AG09319 (cell line): ENCODE results near the gene DIP2A.

Experiments used
- DNase-seq: peaks from one replicate; pipeline ENCODE4 v3.0.0-alpha.2; 2010; ENCODE audit warnings: low read depth; ENCODE audit errors: extremely low read depth
- CTCF ChIP-seq: IDR thresholded peaks from 2 replicates; pipeline ENCODE4 v1.5.1; 2011; ENCODE audit warnings: low read depth, mild to moderate bottlenecking, inconsistent platforms, low read length, moderate library complexity

DIP2A gene

GRCh38 chr21:46562964-46563607 is 104.4 kb downstream of the DIP2A start:
- no peak for TF ChIP-seq CTCF
- DNase-seq, result no peak

GRCh38 chr21:46564391-46564790 is 105.7 kb downstream of the DIP2A start:
- DNase-seq, result no peak

GRCh38 chr21:46567348-46567747 is 108.7 kb downstream of the DIP2A start:
- no peak for TF ChIP-seq CTCF

More at GRCh38 chr21:46564391-46564790, 105.7 kb downstream of the DIP2A start:
- no peak for TF ChIP-seq CTCF

GRCh38 chr21:46568562-46568961 is 109.9 kb downstream of the DIP2A start:
- no peak for DNase-seq
- TF ChIP-seq CTCF, result no peak

More at GRCh38 chr21:46567348-46567747, 108.7 kb downstream of the DIP2A start:
- DNase-seq, result no peak

- no peak for DNase-seq
- no peak for TF ChIP-seq CTCF
These were observed 110.4 kb downstream of the DIP2A start for GRCh38 chr21:46569081-46569480.

GRCh38 chr21:46570119-46570518 is 111.4 kb downstream of the DIP2A start:
- no peak for TF ChIP-seq CTCF

GRCh38 chr21:46570631-46571030 is 111.9 kb downstream of the DIP2A start:
- no peak for TF ChIP-seq CTCF

More at GRCh38 chr21:46570119-46570518, 111.4 kb downstream of the DIP2A start:
- no peak for DNase-seq

More at GRCh38 chr21:46570631-46571030, 111.9 kb downstream of the DIP2A start:
- no peak for DNase-seq
